ENCODE measurements around the gene ZNF792. TPM values are rescaled to one million over a fixed set of nuclear protein-coding genes. Genes with fewer than 3 reads are reported as not detected.
A peak's percentile ranks its signal among the peaks of the same experiment; 100 is the strongest.

Gene ZNF792
- total RNA-seq, 1 donor from 2014 or later: 10.4 TPM

DNA sequence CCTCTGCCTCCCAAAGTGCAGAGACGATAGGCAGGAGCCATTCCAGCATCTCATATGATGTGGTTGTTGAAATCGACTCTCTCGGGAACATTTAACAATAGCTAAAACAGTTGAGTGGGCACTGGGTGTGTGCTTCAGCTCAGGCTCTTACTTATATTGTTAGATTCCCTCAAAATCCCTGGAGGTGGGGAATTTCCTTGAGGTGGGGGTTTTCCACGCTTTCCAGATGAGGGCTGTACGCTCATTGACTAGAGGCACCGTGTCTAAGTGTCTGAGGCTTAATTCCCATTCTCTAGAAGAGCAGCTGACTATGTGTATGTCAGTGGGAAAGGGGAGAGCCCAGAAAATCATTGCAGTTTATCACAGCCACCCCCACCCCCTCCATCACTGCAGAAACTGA lies 25.3 kb upstream of the ZNF792 start:
- TF ChIP-seq, protein P1, sequence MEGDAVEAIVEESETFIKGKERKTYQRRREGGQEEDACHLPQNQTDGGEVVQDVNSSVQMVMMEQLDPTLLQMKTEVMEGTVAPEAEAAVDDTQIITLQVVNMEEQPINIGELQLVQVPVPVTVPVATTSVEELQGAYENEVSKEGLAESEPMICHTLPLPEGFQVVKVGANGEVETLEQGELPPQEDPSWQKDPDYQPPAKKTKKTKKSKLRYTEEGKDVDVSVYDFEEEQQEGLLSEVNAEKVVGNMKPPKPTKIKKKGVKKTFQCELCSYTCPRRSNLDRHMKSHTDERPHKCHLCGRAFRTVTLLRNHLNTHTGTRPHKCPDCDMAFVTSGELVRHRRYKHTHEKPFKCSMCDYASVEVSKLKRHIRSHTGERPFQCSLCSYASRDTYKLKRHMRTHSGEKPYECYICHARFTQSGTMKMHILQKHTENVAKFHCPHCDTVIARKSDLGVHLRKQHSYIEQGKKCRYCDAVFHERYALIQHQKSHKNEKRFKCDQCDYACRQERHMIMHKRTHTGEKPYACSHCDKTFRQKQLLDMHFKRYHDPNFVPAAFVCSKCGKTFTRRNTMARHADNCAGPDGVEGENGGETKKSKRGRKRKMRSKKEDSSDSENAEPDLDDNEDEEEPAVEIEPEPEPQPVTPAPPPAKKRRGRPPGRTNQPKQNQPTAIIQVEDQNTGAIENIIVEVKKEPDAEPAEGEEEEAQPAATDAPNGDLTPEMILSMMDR (IDR thresholded peaks at IDR 0.05): no peak
- no peaks in the 10 kb centered on the region for H3K9me3 ChIP-seq
- intact Hi-C loops (cut with DNase I): no loop called here
- H3K27ac ChIP-seq: no peak overlapping the region
- H3K4me3 ChIP-seq: no peak overlapping the region
- peaks cover 0 to 5% of the 10 kb centered on the region in 2 donors for H3K4me1 ChIP-seq
- no peaks in the 10 kb centered on the region for H3K27me3 ChIP-seq
- DNase-seq (ENCODE audit: low spot score in 2 of 2): no peak
- no peaks in the 10 kb centered on the region for H3K36me3 ChIP-seq

DNA sequence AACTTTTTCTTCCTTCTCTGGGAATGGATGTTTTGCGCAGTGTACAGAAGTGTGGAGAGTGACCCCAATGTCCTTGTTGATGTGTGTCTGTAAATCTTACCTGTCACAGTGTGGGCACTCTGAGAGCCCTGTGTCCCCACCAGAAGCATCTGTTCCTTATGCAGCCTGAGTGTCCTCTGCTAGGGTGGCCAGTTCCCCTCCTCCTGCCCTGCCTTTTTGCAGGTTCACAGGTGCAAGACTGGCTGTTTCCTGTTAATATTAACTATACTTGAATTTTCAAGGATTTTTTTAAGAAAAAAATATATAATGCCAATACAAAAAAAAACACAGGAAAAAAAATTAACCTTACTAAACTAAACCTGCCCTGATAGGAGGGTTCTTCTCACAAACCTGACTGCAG lies 24.1 kb upstream of the ZNF792 start:
- TF ChIP-seq, protein P1 (IDR thresholded peaks at IDR 0.05): no peak
- intact Hi-C loops (cut with DNase I): no loop called here
- Histone ChIP-seq H3K4me3 (no peak overlapping the region), H3K27me3 (no peaks in the 10 kb centered on the region), H3K36me3 (no peaks in the 10 kb centered on the region), H3K9me3 (no peaks in the 10 kb centered on the region), H3K4me1 (peaks cover 0 to 5% of the 10 kb centered on the region in 2 donors), H3K27ac (no peak overlapping the region)
- no peak for DNase-seq (ENCODE audit: low spot score in 2 of 2)

DNA sequence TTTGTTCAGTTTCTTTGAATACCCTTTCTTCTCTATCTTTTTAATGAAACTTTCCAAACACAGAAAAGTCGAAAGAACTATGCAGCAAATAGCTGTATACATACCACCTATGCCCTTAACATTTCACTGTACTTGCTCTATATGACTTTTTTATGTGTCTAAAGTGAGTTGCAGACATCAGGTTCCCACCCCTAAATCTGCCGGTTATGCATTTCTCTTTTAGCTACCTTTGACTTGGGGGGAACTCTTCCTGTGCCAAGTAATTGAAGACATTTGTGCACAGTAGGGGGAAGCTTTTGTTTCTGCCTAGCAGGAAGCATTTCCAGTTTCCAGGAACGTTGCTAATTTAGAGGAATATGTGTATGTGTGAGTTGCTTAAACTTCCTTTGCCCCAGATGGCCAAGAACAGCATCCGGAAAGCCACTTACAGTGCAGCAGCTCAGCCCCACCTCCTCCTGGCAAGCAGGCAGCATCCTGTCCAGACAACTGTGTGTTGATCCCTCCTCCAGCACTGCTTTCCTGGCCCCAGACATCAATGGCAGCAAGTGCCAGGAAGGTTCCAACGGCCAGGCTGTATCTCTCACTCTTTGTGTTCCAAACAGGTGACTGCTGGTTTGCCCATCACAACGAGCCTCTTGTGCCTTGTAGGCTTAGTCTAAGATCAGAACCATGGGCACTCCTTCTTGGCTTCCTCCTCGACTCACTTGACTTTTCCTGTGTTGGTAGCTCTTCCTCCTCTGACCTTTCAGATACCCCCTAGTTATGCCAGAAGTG lies 21.4 kb upstream of the ZNF792 start:
- Histone ChIP-seq H3K4me3 (no peak overlapping the region), H3K4me1 (peaks cover 0 to 5% of the 10 kb centered on the region in 2 donors), H3K27me3 (no peaks in the 10 kb centered on the region), H3K9me3 (no peaks in the 10 kb centered on the region), H3K36me3 (no peaks in the 10 kb centered on the region), H3K27ac (no peak overlapping the region)
- intact Hi-C loops (cut with DNase I): no loop called here
- TF ChIP-seq, protein P1 (IDR thresholded peaks at IDR 0.05): no peak
- peak in 1 of 2 donors; percentile 78 for DNase-seq (ENCODE audit: low spot score in 2 of 2)

DNA sequence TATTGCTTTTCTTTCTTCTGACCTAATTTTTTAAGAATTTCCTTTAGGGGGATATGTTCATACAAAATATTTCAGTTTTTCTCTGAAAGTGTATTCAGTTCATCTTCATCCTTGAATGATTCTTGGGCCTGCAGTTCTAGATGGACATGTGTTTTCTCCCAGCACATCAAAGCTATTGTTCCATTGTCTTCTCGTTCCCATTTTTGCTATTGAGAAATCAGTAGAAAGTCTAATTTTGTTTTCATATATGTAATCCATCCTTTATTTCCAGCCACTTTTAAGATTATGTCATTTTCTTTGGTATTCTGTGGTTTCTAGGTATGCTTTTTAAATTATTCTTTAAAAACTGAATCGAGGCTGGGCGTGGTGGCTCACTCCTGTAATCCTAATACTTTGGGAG lies 20.3 kb upstream of the ZNF792 start:
- no peaks in the 10 kb centered on the region for H3K9me3 ChIP-seq
- no peak overlapping the region for H3K27ac ChIP-seq
- H3K4me1 ChIP-seq: peaks cover 0 to 5% of the 10 kb centered on the region in 2 donors
- H3K4me3 ChIP-seq: no peak overlapping the region
- H3K27me3 ChIP-seq: no peaks in the 10 kb centered on the region
- no peaks in the 10 kb centered on the region for H3K36me3 ChIP-seq
- intact Hi-C loops (cut with DNase I): no loop called here
- DNase-seq (ENCODE audit: low spot score in 2 of 2): no peak
- TF ChIP-seq, protein P1 (IDR thresholded peaks at IDR 0.05): no peak

DNA sequence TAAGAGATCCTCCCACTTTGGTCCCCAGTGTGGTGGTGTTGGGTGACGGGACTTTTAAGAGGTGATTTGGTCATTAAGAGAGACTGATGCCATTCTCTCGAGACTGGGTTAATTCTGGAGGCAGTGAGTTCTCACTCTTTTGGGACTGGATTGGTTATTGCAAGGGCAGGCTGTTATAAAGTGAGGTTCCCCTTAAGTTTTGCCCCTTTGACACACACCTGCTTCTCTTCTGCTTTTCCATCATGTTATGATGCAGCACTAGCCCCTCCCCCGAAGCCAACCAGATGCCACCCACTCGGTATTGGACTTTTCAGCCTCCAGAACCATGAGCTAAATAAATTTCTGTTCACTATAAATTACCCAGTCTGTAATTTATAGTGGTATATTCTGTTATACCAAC lies 19.8 kb upstream of the ZNF792 start:
- Histone ChIP-seq H3K27ac (no peak overlapping the region), H3K4me3 (no peak overlapping the region), H3K27me3 (no peaks in the 10 kb centered on the region), H3K9me3 (no peaks in the 10 kb centered on the region), H3K4me1 (peaks cover 0 to 5% of the 10 kb centered on the region in 2 donors), H3K36me3 (no peaks in the 10 kb centered on the region)
- intact Hi-C loops (cut with DNase I): no loop called here
- TF ChIP-seq, protein P1 (IDR thresholded peaks at IDR 0.05): no peak
- DNase-seq (ENCODE audit: low spot score in 2 of 2): no peak
